Adrenal gland (tissue), 12 donors: ENCODE results near the gene AR. TPM values are rescaled to one million over a fixed set of nuclear protein-coding genes. Genes with fewer than 3 reads are reported as not detected.

ENCODE experiments used
- DNase-seq, 7 donors: peaks; one replicate each; pipeline ENCODE4 v3.0.0-alpha.2; 2019 to 2020
- H3K27ac ChIP-seq, 5 donors: fragments of 200-600 bp; sonication (generic) in 4 of 5; 1 replicate in 3 of 5; 2 replicates in 2 of 5; pipeline versions ENCODE4 v1.5.1 to v1.8.0; 2016 to 2020; ENCODE audit warnings: mild to moderate bottlenecking in 1 of 5
- H3K27me3 ChIP-seq: fragments of 200-600 bp; 2 replicates; pipeline ENCODE4 v1.8.0; 2021
- H3K36me3 ChIP-seq, 2 donors: fragments of 200-600 bp; replicated peaks in 1 of 2; 1 replicate in 1 of 2; 2 replicates in 1 of 2; pipeline versions ENCODE4 v1.5.1 to v1.8.0; 2018 to 2022
- H3K4me1 ChIP-seq, 2 donors: fragments of 200-600 bp; replicated peaks in 1 of 2; 1 replicate in 1 of 2; 2 replicates in 1 of 2; pipeline versions ENCODE4 v1.5.1 to v1.8.0; 2018 to 2021
- H3K4me3 ChIP-seq, 4 donors: fragments of 200-600 bp; sonication (generic) in 3 of 4; one replicate each; pipeline ENCODE4 v1.5.1; 2016 to 2018
- H3K9me3 ChIP-seq, 3 donors: fragments of 200-600 bp; sonication (generic) in 1 of 3; replicated peaks in 1 of 3; 1 replicate in 2 of 3; 2 replicates in 1 of 3; pipeline versions ENCODE4 v1.5.1 to v1.8.0; 2016 to 2021
- CTCF ChIP-seq, 6 experiments: fragments of 450-650 bp in 4 of 6; fragments of 200-600 bp in 2 of 6; sonication (generic) in 1 of 6; IDR thresholded peaks; 1 replicate in 5 of 6; 2 replicates in 1 of 6; pipeline versions ENCODE4 v1.5.1 to v1.8.0; 2016 to 2021; ENCODE audit warnings: antibody characterized with exemption in 6 of 6, mild to moderate bottlenecking in 2 of 6, moderate library complexity in 1 of 6
- POLR2A ChIP-seq, 2 donors: fragments of 450-650 bp; IDR thresholded peaks; one replicate each; pipeline ENCODE4 v1.6.1; 2017; ENCODE audit warnings: antibody characterized with exemption in 2 of 2, mild to moderate bottlenecking in 2 of 2, moderate library complexity in 1 of 2
- WGBS, 4 donors: extraction: QIAGEN DNeasy Blood & Tissue Kit in 2 of 4; methylation state at CpG; one replicate each; pipeline versions ENCODE4 v1.1.5 to v1.1.7; 2013 to 2017; 5-methylcytosine and 5-hydroxymethylcytosine counted together
- intact Hi-C, 2 donors: fragments of 100-400 bp; cut with DNase I; formaldehyde crosslinking; loops; one replicate each; pipeline versions ENCODE4 v1.14.1 to v1.15.0; 2022 to 2023
- polyA plus RNA-seq, 3 donors: library from polyadenylated mRNA; stranded (reverse); fragments of 200-250 nt in 2 of 3; fragments of 350-450 nt in 1 of 3; fragmentation: Illumina TruSeq in 1 of 3; extraction: RNeasy Lipid Tissue Mini Kit (QIAGEN cat#74804) in 1 of 3; gene quantifications; one replicate each; pipeline ENCODE4 v1.2.3, GENCODE V29; 2013 to 2014
- total RNA-seq, 9 donors: library from RNA; depleted of rRNA in 4 of 9; stranded (reverse); fragments of >200 nt in 4 of 9; fragments of 120-200 nt in 1 of 9; fragmentation: NEBNext Ultra II Directional in 1 of 9; extraction: Animal tissue kit (Norgen Biotek cat#: 25700) in 1 of 9; gene quantifications; one replicate each; pipeline versions ENCODE4 v1.1.0 to v1.2.4, GENCODE V29; 2013 to 2023
- donor health status: healthy with polysubstance abuse.
- donor health status: Bipolar disorder and iron deficiency.
- donor health status: DM: yes; HTN: yes; CAD: no.
- donor health status: DM: no; HTN: no; CAD: no.
- donor health status: DM: no; HTN: no; CAD: no.
- donor health status: DM: yes; HTN: yes; CAD: no.

Gene AR
- total and polyA plus RNA-seq, 12 donors = 0.64 to 7.5 (median 2.9) TPM

DNA sequence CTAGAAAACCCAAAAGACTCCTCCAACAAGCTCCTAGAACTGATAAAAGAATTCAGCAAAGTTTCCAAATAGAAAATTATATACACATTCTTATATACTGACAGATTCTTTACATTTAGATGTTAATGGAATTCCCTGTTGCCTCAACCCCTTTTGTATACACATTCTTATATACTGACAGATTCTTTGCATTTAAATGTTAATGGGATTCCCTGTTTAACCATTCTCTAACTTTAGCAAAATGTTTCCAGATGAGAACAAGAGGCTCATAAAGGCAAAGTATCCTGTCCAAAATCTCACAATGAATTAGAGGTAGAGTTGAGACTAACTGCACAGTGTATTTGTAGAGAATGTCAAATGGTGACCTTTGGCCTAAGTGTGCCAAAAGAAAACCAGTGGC lies 23.1 kb upstream of the AR start:
- Histone ChIP-seq H3K9me3 (peaks cover 0 to 6% (median 0%) of the 10 kb centered on the region in 3 donors), H3K27me3 (peaks cover 14% of the 10 kb centered on the region), H3K4me3 (no peak overlapping the region), H3K36me3 (no peaks in the 10 kb centered on the region), H3K27ac (no peak overlapping the region), H3K4me1 (no peaks in the 10 kb centered on the region)
- intact Hi-C loops = no loop called here
- TF ChIP-seq POLR2A (IDR thresholded peaks at IDR 0.05) (no peak), CTCF (IDR thresholded peaks at IDR 0.05) (no peak)
- no peak for DNase-seq

DNA sequence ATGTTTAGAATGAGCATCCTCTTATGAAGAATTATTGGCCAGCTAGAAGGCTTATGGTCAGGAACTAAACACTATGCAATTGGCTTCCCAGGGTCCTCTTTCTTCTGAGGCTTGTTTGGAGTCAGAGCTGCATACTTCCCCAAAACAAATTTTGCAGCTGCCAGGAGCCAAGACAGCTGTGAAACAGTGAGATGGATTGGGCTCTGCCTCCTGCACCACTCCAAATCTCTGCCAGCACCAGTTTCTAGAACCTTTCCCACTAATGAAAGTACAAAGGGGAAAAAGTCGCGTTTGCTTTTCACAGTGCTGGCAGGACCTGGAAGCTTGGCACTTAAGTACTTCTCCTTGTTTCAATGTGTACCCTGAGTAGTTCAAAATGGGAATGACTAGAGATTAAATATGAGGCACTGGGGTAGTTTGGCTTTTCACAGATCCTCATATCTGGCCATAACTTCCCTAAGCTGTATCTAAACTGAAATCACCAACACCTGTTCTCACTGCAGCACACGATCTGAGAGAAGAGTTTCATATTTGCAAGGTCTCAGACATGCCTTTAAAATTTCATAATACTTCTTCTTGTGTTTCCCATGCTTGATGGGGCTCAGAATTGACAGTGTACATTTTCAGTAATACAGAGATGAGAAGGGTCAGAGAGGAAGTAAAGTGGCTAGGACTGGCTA lies 20.7 kb upstream of the AR start:
- H3K9me3 ChIP-seq = peaks cover 0 to 6% (median 0%) of the 10 kb centered on the region in 3 donors
- no peak for DNase-seq

DNA sequence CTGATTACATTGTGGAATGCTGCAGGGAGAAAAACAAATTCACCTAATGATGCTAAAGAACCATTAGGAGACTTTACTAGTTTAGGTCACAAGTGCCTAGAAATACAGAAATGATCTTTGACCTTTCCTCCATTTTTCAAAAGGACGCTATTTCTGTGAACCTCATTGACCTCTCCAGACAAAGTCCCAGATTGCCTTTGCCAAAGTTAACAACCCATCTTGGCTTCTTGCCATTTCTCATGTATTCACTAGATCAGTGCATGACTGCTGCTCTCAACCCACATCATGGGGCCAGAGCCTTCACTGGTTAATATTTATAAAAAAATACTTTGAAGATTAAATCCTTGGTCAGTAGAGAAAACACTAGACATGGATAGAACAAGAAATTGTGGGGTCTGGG lies 19.9 kb upstream of the AR start:
- Histone ChIP-seq H3K4me1 (no peaks in the 10 kb centered on the region), H3K4me3 (no peak overlapping the region), H3K27ac (no peak overlapping the region), H3K36me3 (no peaks in the 10 kb centered on the region), H3K27me3 (peaks cover 16% of the 10 kb centered on the region), H3K9me3 (peaks cover 0 to 4% (median 0%) of the 10 kb centered on the region in 3 donors)
- 24 to 59% (median 30%) methylated on average over 1 of the region's 1 CpG for WGBS, 4 donors
- intact Hi-C loops = no loop called here
- no peak for TF ChIP-seq POLR2A (IDR thresholded peaks at IDR 0.05)
- no peak for TF ChIP-seq CTCF (IDR thresholded peaks at IDR 0.05)
- DNase-seq = no peak

More for the DNA sequence above, 20.7 kb upstream of the AR start:
- Histone ChIP-seq H3K4me3 (no peak overlapping the region), H3K27me3 (peaks cover 17% of the 10 kb centered on the region), H3K4me1 (no peaks in the 10 kb centered on the region), H3K27ac (no peak overlapping the region), H3K36me3 (no peaks in the 10 kb centered on the region)
- intact Hi-C loops = no loop called here
- no peak for TF ChIP-seq CTCF (IDR thresholded peaks at IDR 0.05)
- no peak for TF ChIP-seq POLR2A (IDR thresholded peaks at IDR 0.05)
- whole genome bisulfite sequencing, 4 donors = 34 to 57% (median 43%) methylated on average over 3 of the region's 3 CpGs

DNA sequence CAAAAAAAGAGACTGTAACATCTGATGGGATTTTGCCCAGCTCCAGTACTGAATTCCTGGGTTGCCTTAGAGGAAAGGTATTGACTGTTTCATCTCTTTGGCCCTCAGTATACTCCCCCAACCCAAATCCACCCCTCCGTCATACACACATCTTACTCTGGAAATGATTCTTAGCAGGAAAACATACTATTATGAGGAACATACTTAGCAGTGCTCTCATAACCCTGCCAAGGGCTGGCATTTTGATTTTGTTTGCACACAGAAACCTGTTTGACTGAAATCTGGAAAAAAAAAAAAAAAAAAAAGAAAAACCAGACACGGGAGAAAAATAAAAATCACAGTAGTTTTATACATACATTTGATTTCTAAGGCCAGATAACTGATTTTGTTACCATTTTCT lies 19.4 kb upstream of the AR start:
- H3K36me3 ChIP-seq = no peaks in the 10 kb centered on the region
- intact Hi-C loops = no loop called here
- 54 to 68% (median 60%) methylated on average over 2 of the region's 2 CpGs for WGBS, 4 donors
- DNase-seq = no peak
- no peaks in the 10 kb centered on the region for H3K4me1 ChIP-seq
- no peak overlapping the region for H3K4me3 ChIP-seq
- no peaks in the 10 kb centered on the region for H3K9me3 ChIP-seq
- no peak for TF ChIP-seq CTCF (IDR thresholded peaks at IDR 0.05)
- no peak for TF ChIP-seq POLR2A (IDR thresholded peaks at IDR 0.05)
- H3K27me3 ChIP-seq = peaks cover 11% of the 10 kb centered on the region
- H3K27ac ChIP-seq = no peak overlapping the region
